ENCODE results near the gene ZDHHC24.
"Not testable (repeated sequence)": the region's sequence is repeated elsewhere in the genome, so short reads cannot be mapped to it uniquely, and the experiment has no call there.

Gene ZDHHC24, protein sequence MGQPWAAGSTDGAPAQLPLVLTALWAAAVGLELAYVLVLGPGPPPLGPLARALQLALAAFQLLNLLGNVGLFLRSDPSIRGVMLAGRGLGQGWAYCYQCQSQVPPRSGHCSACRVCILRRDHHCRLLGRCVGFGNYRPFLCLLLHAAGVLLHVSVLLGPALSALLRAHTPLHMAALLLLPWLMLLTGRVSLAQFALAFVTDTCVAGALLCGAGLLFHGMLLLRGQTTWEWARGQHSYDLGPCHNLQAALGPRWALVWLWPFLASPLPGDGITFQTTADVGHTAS

DNA sequence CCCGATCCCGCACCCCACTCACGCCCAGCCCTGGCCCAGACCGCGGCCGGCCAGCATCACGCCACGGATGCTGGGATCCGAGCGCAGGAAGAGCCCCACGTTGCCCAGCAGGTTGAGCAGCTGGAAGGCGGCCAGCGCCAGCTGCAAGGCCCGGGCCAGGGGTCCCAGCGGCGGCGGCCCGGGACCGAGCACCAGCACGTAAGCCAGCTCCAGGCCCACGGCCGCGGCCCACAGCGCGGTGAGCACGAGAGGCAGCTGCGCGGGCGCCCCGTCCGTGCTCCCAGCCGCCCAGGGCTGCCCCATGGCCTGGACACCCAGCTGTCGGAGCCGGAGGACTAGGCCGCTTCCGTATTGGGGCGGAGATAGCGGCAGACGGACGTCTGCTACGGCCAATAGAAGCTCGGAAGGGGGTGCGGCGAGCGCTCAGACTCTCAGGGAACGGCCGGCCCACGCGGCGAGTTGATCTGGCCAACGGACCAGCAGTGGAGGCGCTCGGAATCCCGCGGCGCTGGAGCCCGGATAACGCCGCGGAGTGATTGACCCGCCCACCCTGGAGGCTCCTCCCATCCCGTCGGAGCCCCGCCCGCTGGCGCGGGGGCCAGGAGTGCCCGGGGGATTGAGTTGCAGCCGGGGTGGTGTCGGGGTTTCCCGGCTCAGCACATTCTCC is at the start of gene ZDHHC24:
Gene ZDHHC24 (minus strand): TSS at position 348 of the 667 bp plus-strand sequence. CDS start 45 bp downstream, at position 303.
- peak; percentile 97 for DNase-seq

DNA sequence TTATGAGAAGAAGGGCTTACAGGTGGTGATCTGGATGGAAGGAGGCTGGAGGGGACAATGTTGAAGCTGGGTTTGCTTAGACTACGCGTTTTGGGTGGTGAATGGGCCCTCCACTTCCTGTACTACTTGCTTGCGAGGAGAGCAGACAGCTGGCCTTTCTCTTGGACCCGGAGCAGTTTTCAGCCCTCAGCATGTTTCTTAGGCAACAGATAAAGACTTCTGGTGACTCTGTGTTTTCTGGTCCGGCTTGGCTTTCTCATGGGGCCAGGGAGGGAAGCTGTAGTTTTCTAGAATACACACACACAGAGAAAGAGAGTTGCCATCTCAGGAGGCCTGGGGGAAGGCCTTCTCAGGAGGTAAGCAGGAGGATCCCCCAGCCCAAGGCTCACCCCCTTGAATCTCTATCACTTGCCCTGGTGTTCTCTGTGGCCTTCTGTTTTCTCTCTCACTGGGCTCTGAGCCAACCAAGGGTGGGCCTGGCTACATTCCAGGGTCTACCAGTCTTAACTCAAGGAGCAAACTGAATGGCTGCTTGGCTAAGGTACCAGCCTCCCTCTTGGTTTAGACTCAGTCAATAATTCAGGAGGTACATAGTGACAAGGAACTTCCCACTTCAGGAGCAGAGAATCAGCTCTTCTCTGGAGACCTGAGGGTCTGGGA is 49.5 kb upstream of the ZDHHC24 start:
- DNase-seq = no peak

DNA sequence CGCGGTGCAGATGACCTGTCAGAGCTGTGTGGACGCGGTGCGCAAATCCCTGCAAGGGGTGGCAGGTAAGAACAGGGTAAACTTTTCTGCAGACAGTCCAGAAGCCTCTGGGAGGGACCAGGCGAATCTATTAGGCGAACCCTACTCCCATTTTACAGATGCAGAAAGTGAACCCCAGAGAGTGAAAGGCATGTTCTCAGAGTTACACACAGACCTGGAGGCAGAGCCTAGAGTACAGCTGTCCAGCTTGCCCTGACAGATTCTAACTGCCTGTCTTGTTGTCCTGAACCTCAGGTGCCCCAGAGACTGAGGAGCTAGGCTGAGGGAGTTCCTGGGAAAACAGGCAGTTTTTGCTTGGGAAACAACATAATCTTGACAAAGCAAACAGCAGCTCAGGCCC is 47.8 kb upstream of the ZDHHC24 start:
- DNase-seq = no peak

DNA sequence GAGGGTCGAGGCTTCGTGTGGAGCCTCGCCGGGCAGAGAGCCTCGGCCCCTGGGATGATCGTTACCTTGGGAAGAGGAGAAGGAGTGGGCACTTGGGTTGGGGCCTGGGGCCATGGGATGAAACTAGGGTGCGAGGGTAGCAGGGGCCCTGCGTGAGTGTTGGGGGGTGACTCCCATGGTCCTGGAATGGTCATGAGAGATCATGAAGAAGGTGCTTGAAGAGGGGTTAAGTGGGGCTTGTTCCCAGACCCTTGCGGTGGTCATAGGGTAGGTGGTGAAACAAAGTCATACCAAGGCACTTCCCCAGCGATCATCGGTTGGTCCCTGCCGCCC is 47.4 kb upstream of the ZDHHC24 start:
- no peak for DNase-seq

DNA sequence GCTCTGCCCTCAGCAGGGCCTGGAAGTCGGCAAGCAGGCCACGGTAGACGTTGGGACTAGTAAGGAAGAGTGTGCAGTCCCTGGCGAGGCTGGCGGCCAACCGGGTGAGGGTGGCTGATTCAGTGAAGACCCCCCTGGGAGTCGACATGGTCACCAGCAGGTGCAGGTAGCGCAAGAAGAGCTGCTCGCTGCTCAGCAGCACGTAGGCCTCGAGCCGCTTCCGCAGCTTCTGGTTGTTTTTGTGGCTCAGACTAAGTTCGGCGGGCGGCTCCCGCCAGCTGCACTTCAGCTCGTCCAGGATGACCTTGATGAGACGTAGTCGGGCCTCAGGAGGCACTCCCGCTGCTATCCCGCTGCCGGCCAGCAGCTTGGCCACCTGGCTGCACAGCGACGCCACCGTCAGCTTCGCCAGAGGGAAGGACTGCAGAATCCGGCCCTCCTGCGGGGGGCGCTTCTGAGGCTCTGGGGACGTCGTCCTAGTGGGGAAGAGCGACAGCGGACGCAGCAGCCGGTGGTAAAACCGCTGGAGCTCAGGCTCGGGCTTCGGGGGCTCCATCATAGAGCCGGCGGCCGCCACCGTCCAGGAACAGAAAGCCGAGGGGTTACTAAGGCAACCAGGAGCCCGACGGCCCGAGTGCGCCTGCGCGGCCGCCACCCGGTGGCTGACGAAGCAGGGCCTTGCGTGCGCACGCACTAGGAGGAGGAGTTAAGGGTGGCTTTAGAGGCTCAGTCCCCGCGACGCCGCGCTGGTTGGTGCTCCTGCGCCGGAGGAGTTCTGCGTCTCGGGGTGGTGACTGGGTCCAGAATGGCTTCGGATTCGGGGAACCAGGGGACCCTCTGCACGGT is 46.8 kb upstream of the ZDHHC24 start, which contains the start of the genes CCDC87 and CCS:
Gene CCDC87 (minus strand): TSS at position 607 of the 846 bp plus-strand sequence. CDS start 48 bp downstream, at position 559.
Gene CCS (plus strand): TSS at position 729 of the 846 bp plus-strand sequence. CDS start 77 bp downstream, at position 806.
- DNase-seq = peak; percentile 93

DNA sequence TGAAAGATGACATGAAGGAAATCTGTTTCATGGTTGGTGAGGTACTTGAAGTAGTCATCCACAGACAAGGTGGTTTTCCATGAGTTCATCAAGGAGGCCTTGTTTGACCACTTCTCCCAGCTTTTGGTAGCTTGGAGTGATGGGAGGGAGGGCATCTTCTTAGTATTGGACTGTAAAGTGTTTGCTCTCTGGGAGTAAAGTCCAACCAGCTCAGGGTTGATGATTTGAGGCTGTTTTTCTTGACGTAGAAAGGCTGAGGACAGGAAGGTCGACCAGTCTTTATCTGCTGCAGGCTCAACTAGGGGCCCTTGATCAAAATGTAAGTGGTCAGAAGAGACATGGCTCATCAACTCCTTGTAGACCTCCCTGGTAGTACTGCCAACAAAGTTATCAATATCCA is 45.3 kb upstream of the ZDHHC24 start:
- no peak for DNase-seq

DNA sequence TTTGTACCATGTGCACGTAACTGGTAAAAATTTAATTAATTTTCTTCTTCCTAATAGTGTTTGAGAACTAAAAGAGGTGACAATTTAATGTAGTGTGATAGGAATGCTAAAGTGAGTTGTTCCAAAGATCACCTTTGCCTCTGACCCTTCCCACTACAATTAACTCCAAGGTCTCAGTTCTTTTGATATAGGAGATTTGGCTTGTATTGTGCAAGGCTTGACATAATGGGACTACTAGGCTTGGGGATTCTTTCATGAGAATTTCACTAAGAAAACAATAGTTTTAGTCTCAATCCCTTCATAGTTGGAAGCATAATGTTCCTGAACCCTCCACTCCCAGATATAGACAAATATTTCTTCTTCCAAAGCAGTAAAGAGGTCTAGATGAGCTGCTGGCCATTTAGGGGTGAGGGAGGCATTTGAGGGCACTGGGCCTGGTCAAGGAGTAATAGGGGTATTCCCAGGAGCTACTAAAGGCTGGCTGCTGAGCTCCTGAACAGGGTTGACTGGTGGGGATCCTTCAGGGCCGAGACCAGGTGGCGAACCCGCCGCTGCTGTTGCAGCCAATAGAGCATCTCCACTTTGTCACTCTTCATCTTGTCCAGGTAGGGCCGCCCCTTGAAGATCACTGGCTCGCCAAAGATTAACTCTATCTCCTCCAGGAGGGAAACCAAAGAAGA is 44.3 kb upstream of the ZDHHC24 start:
- DNase-seq = no peak

DNA sequence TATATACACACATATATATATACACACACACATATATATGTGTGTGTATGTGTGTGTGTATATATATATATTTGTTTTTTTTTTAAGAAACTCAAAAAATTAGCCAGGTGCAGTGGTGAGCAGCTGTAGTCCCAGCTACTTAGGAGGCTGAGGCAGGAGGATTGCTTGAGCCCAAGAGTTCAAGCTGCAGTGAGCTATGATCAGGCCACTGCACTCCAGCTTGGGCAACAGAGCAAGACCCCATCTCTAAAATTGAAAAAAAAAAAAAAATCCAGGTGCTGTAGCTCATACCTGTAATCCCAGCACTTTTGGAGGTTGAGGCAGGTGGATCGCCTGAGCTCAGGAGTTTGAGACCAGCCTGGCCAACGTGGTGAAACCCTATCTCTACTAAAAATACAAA is 43.5 kb upstream of the ZDHHC24 start:
- DNase-seq = not testable (repeated sequence)

DNA sequence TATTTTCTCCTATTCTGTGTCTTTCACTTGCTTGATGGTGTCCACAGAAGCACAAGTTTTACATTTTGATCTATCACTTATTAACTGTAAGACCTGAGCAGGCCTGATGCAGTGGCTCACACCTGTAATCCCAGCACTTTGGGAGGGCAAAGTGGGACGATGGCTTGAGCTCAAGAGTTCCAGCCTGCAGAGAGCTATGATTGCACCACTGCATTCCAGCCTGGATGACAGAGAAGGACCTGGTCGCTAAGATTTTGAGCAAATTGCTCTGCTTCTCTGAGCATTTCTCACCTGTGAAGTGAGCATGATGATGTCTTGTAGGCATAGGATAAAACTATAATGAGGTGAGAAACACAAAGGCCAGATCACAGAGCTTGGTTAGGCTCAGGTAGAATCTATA is 40.3 kb upstream of the ZDHHC24 start:
- DNase-seq = no peak

DNA sequence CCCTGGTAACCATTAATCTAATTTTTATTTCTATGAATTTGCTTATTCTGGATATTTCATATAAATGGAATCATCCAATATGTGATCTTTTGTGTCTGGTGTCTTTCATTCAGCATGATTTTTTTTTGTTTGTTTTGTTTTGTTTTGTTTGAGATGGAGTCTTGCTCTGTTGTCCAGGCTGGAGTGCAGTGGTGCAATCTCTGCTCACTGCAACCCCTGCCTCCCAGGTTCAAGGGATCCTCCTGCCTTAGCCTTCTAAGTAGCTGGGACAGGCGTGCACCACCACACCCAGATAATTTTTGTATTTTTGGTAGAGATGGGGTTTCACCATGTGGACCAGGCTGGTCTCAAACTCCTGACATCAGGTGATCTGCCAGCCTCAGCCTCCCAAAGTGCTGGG is 39.6 kb upstream of the ZDHHC24 start:
- not testable (repeated sequence) for DNase-seq

DNA sequence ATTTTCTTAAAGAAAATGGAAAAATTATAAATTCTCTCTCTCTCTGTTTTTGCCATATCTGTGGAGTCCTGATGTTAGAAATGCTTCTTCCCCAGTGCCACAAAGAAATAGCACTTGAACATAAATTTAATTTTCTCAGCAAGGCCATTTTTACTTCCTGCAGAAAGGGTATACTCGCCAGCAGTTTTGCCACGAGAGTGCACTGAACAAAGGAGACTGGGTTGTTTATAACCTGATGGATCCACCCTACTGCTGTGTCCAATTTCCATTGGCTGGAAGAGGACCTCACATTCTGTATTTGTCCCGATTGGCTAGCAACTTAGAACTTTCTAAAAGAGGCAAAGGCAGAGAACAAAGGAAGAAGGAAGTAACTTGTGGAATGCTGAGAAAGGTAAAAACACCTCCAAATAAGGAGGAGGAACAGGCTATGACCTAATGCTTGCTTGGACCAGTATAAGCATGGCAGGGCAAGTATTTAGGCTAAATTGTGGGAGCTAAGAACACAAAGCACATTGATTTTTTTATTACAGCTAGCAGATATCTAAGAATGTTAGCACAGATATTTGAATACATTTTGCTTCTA is 36.8 kb upstream of the ZDHHC24 start:
- DNase-seq = not testable (repeated sequence)

DNA sequence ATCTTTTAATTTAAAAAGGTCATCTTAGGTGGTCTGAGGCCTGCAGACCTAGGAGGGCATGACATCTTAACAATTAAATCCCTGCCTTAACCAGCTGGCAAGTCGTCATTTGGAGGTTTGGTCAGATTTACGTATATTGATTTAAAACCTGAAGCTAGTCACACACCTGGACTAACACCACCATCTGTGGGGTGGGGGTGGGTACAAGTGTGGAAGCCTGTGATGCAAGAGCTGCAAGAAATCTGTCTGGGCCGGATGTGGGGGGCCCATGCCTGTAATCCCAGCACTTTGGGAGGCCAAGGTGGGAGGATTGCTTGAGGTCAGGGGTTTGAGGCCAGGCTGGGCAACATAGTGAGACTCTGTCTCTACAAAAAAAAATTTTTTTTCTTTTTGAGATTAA is 35.4 kb upstream of the ZDHHC24 start:
- DNase-seq = no peak

DNA sequence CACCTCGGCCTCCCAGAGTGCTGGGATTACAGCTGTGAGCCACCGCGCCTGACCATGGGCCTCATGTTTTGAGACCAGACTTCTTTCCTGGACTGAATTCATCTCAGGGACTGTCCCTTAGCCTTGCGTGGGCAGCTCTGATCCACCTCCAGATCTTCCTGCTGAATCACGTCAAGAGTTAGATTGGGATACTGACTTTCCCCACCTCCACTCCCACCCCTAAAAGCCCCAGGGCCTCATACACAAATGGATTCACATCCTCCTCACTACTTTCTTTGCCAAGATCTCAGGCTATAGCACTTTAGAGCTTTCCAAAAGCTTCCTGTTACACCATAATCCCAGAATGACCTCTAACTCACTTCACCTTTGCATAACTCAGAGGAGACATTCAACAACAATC is 35.0 kb upstream of the ZDHHC24 start:
- no peak for DNase-seq

DNA sequence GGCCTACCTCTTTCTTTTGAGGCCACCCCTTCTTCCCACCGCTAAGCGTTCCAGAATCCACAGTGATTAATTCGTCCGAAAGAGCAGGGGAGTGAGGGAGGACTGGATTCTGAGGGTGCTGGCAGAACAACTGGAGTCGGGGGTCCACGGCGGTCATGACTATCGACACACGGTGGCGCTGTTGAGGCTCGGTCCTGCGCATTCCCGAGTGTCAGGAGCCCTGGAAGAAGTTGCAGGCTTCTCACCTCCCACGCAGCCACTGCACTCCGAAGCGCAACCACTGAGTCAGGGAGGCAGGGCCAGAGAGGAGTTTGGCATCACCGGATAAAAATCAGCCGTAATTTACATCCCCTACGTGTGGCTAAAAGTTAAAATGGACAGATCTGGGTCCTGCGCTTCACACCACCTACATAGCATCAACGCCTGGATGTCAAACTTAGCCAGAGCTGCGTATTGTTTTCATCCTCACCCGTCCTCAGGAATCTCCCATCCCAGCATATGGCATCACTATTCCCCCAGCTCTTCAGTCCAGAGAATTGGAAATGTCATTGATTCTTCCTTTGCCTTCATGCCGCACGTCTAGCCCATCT is 33.3 kb upstream of the ZDHHC24 start:
- DNase-seq = peak; percentile 65

DNA sequence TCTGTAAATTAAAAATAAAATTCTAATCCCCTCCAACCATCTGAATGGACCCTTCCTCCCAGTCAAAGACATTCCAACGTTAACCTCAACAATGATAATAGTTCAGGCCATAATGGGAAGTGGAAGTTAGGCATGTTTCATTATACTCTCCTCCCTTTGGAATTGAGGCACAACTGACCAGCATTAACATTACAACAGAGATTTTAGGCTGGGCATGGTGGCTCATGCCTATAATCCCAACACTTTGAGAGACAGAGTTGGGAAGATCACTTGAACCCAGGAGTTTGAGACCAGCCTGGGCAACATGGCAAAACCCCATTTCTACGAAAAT is 25.0 kb upstream of the ZDHHC24 start:
- no peak for DNase-seq

DNA sequence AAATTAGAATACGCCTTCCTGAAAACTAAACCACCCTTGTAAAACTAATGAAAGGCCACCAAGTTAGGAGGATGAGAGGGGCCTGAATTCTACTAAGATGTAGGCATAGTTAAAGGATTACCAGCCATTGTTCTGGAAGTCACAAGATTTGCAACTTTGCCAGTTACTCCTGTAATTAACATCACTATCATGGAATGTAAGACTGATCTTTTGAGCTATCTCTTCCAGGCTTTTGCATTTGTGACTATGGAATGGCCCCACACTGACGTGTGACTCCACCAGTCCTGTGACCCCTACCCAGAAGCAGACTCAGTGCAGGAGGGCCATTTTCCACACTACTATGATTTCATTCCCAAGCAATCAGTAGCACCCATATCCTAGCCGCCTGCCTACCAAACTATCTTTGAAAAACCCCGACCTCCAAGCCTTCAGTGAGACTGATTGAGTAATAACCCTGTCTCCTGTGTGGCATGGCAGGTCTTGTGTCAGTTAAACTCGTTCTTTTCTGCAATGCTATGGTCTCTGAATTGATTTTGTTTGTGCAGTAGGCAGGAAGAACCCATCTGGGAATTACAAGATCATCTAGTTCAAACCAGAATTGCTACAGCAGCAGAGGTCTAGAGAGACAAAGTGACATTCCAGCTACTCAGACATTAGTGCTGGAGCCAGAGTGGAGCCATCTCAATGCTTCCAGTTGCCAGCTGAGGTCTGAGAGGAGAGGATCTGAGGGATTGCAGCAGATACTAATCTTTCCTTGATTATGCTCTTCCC is 24.4 kb upstream of the ZDHHC24 start:
- DNase-seq = no peak

DNA sequence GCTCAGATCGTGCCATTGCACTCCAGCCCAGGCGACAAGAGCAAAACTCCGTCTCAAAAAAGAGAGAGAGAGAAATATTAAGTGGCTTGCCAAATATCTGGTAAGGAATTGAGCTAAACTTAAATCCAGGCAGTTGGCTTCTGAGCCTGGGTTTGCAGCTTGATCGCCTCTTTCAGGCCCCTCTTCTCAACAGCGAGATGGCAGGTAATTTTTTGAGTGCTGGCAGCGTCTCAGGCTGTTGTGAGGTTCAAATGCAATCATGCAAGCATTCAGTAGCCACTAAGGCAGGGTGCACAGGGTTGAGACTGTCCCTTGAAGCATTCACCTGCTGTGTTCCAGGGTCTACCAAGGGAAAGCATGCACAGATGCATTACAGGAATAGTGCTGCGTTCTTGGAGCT is 23.2 kb upstream of the ZDHHC24 start:
- no peak for DNase-seq

DNA sequence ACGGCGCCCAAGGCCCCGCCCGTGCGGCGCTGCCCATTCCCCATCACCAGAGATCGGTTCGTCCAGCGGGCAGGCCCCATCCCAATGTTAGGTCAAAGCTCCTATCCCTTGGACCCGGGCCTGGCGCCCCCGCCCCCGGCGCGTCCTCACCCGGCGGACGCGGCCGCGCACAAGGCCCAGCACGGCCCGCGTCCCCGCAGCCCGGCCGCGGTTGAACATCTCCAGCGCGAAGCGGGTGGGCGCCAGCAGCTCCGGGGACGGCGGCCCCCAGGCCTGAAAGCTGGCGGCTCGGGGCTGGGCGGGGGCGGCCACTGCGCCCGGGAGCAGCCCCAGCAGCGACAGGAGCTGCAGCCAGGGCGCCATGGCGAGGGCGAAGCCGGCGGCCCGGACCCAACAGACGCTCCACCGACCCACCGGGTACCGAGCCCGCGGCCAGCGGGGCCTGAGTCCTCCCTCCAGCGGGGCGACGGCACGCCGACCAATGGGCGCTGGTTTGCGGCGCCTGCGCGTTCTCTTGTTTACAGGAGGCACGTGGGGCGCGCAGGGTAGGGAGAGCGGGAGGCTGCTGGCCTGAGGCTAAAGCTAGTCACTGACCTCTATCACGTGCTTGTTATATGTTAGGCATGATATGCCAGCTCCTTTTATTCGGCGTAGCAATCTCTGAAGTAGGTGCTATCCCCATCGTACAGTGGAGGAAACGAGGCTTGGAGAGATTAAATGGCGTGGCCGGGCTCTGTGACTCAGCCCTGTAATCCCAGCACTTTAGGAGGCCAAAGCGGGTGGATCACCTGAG is 22.5 kb upstream of the ZDHHC24 start, which contains the start of gene CTSF:
Gene CTSF (minus strand): TSS at position 483 of the 793 bp plus-strand sequence. CDS start 120 bp downstream, at position 363.
- DNase-seq = peak; percentile 64

DNA sequence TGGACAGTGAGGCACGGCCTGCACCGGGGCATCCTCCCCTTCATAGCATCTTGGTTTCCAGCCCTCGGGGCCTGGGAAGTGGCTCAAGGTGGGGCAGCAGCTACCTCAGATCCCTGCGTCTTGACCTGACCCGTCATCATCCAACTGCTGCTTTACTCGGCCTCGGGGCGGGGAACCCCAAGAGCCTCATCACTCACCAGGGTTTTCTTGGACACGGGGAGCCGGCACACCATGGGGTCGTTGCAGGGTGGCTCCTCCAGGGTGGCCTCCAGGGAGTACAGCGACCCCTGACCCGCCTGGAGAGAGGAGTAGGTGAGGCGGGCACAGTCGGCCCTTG is 21.9 kb upstream of the ZDHHC24 start:
- no peak for DNase-seq

DNA sequence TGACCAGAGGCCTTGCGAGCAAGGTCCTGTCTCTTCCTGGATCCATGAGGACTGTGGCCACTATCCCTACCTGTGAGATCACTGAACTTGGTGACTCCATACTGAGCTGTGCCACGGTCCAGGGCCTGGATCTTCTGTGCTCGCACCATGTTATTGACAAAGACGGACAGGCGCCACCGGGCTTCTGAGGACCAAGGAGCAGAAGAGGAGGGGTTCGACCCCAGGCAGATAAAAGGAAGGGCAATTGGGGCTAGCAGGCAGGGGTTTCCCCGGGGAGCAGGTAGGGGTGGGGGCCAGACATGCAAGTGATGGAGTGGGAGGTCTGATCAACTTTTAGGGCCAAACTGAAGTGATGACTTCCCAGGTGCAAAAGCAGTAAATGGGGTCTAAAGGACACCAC is 20.4 kb upstream of the ZDHHC24 start:
- no peak for DNase-seq

All from fibroblast of skin of right quadriceps (primary cell).